ENCODE data around the gene BAG2.
A peak's percentile ranks its signal among the peaks of the same experiment; 100 is the strongest.

Gene BAG2

DNA sequence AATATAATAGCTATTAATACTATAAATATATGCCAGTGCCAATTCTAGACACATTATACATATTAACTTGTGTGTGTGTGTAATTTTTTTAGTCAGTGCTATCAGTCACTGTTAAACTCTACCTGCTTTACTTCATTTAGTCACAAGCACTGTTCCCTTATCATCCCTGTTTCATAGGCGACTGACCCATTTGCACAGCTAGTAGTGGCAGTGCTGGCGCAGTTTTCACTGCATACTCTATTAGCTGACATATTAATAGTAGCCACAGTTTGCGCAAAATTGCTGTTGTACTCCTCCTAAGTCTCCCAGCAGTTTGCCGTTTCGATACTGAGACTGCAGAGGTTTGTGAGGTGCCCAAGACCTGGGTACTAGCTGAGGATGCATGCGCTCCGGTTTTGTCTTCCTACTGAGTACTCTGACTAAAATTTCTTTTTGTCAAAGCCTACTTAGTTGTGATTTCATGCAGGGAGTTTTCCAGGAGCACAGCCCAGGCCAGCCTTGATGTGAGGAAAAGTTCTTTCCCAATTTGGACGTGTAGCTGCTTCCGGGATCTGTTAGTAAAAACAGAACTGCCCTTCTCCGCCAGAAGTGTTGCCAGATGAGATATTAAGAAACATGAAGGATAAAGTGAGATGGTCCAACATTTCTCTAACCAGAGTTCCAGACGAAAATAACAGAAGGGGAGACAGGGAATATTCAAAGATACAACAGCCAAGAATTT, 5.6 kb downstream of the BAG2 start:
- FAIRE-seq: no peak

- FAIRE-seq: no peak
Observed at GRCh38 chr6:57180596-57180995, 8.5 kb downstream of the BAG2 start.

GRCh38 chr6:57182017-57182432, 9.9 kb downstream of the BAG2 start:
- no peak for FAIRE-seq

GRCh38 chr6:57183336-57183735, 11.2 kb downstream of the BAG2 start:
- no peak for FAIRE-seq

DNA sequence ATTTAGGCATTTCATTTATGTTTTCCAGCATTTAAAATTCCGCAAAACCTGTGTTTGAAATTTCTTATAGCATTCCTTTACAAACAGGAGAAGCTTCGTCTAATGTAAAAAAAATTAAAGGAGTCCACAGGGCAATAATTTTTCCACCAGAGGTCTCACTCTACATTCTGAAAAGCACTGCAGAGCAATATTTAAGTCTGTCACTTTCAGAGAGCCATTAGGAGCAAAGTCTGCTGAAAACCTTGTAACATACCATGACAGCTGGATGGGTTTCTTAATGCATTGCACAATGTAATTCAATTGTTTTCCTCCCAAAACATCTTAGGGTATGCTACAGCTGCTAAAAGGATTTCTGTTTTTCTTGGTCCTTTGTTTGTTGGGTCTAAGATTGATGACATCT, 18.0 kb downstream of the BAG2 start:
- FAIRE-seq: peak; percentile 94

DNA sequence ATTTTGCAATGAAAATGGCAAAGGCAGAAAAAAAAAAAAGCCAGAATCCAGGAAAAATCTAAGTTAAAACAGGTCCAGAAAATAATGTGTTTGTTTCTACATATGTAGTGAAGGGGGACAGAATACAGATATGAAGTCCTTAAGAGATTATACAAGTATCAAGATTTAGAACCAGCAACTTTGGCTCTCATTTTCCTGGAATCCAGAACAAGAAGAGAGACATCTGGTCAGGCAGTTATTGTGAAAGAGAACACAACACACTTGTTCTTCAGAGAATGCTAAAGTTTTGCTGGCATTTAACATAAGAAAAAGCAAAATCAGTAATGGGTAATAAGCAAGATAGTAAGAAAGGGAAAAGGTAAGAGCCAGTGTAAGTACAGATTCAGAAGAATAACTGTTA, 21.1 kb downstream of the BAG2 start:
- no peak for FAIRE-seq

- FAIRE-seq: no peak
Observed at GRCh38 chr6:57195457-57195856, 23.3 kb downstream of the BAG2 start.

DNA sequence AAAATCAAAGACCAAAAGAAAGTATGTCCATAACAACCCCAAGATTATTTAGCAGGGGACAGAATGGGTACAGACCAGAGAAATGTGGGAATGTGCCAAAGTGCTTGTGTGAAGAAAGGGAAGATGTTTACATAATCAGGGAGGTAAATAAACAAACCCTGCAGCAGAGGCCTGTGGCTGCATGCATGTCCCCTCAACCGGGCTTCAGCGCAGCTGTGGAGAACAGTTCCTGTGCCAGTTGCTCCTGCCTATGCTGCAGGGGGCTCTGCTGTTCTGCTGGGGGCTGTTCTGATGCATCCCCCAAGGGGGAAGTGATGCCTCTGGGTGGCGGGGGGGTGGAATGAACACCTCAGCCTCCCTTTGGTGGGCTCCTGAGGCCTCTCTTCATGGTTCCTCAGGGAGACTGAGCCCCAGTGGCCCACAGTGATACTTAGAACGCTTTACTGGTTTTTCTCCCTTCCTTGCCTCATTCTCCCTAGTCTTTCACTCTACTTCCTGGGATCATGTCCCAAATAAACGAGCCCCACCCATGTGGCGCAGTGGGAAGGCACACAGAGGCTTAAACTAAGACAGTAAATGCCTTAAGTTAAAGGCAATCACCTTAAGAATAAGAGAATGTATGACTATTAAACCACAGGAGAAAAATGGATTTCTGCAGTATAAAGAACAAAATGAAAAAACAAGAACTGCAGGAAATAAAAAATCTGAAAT, 27.0 kb downstream of the BAG2 start:
- FAIRE-seq: no peak

DNA sequence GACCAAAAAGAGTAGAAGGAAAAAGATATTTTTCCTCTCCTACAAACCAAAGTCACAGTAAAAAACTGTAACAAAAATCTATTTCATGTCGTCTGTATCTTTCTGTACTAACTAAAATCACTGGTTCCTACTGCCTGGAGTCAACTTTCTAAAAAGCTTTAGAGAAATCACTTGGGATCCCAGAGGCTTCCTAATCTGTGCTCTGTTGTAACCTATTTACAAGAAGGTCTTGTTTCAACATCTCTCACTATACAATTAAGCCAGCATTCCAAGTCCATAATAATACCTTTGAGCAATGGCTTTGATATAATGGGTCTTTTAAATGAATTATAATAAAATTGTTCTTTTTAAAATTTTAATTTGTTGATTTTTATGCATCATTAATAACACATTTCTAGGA, 29.6 kb downstream of the BAG2 start:
- FAIRE-seq: no peak

- peak; percentile 44 for FAIRE-seq
Observed at GRCh38 chr6:57205550-57206328, 33.6 kb downstream of the BAG2 start.

- FAIRE-seq: peak; percentile 86
Observed at GRCh38 chr6:57207141-57207540, 35.0 kb downstream of the BAG2 start.

GRCh38 chr6:57207872-57208271, 35.7 kb downstream of the BAG2 start:
- no peak for FAIRE-seq

DNA sequence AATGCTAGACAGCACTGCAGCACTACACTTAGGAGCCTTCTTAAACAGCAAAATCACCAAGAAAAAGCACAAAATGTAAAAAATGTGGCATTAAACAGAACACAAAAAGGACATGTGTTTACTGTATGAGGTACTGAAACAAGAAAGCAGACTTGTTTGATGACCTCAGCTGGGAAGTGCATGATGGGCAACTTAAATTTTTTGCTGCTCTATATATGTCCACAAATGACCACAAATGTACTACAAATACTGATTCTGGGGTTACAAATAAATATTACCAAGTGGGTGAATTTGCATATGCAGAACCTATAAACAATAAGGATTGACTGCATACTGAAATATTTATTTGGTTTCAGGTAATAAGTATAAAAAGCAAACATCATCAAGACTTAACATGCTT, 36.9 kb downstream of the BAG2 start:
- peak; percentile 78 for FAIRE-seq

GRCh38 chr6:57210060-57210459, 37.9 kb downstream of the BAG2 start:
- FAIRE-seq: no peak

GRCh38 chr6:57215260-57215659, 43.1 kb downstream of the BAG2 start:
- no peak for FAIRE-seq

- no peak for FAIRE-seq
Observed at GRCh38 chr6:57216235-57217101, 44.3 kb downstream of the BAG2 start.

- FAIRE-seq: no peak
Observed at GRCh38 chr6:57217270-57217669, 45.1 kb downstream of the BAG2 start.

GRCh38 chr6:57220083-57220703, 48.1 kb downstream of the BAG2 start:
- no peak for FAIRE-seq

- no peak for FAIRE-seq
Observed at GRCh38 chr6:57221191-57221935, 49.2 kb downstream of the BAG2 start.

DNA sequence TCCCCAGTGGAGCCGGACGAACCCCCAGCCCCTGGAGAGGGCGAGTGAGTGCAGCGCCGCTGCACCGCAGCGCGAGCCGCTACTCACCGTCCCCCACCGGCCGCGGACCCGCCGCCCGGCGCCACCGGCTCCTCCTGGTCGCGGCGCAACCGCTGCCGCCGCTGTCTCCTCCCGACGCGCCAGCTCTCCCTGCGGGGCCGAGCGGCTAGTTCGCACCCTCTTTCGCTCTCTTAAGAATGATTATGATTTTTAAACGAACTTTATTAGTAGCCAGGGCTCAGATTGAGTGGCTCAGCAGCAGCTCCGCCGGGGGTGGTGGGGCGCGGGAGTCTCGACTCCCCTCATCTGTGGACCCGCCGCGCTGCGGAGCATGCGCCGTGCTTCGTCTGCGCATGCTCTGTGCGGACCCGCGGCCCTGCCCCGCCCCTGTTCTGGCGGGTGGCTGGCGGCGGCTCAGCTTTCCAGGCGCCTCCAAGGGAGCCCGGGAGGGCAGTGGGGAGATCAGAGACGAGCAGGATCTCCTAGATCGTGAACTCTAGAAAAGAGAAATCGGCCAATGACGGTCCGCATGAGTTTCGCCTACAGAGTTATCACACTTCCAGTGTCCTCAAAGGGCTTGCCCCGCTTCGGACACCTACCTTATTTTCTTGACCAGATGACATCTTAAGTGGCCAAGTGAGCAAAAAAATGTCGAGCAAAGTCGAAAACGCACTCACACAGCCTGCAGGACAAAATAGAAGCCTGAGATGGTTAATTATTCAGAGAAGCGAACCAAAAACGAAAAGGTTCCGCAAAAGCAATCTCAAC, 50.0 kb downstream of the BAG2 start, which contains the start of gene RAB23:
Gene RAB23 (minus strand): TSS at position 372 of the 807 bp plus-strand sequence. CDS start 11,927 bp downstream, outside the sequence.
- peak; percentile 70 for FAIRE-seq

DNA sequence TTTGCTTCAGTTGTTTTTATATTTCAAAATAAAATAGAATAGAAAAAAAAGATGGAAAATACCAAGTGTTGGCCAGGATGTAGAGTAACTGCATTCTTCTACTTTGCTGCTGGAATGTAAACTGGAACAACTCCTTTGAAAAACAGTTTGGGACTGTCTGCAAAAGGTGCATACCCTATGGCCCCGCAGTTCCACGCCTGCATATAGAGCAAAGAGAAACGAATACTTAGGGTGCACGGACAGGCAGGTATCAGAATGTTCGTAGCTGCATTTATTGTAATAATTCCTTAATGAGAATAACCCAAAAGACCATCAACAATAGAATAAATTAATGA, 50.6 kb downstream of the BAG2 start:
- no peak for FAIRE-seq

Data from G401.6 (cell line).